Measurements from ENCODE around the gene TGFBR3L. TPM values are rescaled to one million over a fixed set of nuclear protein-coding genes. Genes with fewer than 3 reads are reported as not detected.

The TGFBR3L gene
- total and polyA plus RNA-seq, 3 donors from 2014 or later: 1.2 to 2.2 TPM; not detected in 1

DNA sequence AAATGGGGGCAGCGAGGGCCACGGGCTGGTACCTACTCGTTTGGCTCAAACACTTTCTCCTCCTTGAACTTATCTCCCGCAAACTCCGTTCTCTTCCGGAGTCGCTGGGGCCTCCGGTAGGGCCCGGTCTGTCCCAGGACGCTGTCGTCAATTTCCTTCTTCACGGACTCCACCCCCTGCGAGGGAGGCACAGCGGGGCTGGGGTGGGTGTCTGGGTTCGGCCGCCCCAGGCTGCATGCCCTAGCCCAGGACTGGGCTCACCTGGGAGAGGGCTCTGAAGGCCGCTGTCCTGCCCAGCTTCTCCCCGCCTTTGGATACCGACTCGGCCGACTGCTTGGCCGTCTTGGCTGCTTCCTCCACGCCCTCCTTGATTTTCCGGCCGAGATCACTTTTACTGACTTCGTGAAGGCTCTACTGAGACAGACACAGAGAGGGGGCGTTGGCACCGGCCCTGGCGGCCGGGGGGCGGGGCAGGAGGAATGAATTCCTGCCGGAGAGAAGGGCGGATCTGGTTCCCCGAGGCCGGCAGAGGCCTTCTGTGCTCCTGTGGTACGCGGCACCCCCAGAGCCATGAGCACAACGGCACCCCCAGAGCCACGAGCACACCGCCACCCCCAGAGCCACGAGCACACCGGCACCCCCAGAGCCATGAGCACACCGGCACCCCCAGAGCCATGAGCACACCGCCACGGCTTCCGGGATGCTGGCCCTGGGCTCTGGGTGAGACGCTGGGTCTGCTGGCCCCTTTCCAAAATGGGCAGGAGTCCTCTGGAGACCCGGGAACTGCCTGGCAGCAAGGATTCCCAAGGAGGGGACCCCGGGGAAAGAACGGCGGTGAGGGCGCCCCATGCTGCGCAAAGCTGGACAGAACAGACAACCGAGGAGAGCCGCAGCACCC, 19.4 kb downstream of the TGFBR3L start:
- Histone ChIP-seq H3K4me3 (no peak overlapping the region), H3K27me3 (no peaks in the 10 kb centered on the region), H3K27ac (no peak overlapping the region), H3K9me3 (no peaks in the 10 kb centered on the region), H3K36me3 (ENCODE audit: low read depth, missing control alignments) (no peaks in the 10 kb centered on the region), H3K4me1 (peaks cover 5% of the 10 kb centered on the region)
- intact Hi-C loops (cut with DNase I; ENCODE audit: low total_unique reads): no loop called here
- 87 to 89% methylated on average over 33 to 55 of the region's 55 CpGs for WGBS, 2 donors
- DNase-seq: no peak
- no peak for TF ChIP-seq POLR2A (IDR thresholded peaks at IDR 0.05)
- TF ChIP-seq, protein P1, sequence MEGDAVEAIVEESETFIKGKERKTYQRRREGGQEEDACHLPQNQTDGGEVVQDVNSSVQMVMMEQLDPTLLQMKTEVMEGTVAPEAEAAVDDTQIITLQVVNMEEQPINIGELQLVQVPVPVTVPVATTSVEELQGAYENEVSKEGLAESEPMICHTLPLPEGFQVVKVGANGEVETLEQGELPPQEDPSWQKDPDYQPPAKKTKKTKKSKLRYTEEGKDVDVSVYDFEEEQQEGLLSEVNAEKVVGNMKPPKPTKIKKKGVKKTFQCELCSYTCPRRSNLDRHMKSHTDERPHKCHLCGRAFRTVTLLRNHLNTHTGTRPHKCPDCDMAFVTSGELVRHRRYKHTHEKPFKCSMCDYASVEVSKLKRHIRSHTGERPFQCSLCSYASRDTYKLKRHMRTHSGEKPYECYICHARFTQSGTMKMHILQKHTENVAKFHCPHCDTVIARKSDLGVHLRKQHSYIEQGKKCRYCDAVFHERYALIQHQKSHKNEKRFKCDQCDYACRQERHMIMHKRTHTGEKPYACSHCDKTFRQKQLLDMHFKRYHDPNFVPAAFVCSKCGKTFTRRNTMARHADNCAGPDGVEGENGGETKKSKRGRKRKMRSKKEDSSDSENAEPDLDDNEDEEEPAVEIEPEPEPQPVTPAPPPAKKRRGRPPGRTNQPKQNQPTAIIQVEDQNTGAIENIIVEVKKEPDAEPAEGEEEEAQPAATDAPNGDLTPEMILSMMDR (IDR thresholded peaks at IDR 0.05): no peak

DNA sequence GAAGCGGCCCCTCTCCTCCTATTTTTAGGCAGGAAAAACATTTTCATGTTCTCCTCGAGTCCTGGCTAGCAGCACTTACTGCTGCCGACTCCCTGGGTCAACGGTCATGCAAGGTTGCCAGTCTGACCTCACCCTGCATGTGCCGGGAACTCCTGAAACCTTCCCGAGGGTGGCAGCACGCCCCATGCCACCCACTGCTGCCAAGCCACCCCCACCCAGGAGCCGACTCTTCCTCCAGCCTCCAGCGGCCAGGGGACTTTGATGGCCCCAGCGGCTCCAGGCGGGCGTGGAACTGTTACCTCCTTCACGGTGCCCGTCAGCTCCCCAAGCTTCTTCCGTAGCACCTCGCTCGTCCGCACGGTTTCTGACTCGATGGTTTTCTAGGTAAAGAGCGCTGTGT, 20.1 kb downstream of the TGFBR3L start:
- no peaks in the 10 kb centered on the region for H3K36me3 ChIP-seq (ENCODE audit: low read depth, missing control alignments)
- 82 to 95% methylated on average over 18 to 21 of the region's 21 CpGs for WGBS, 2 donors
- H3K9me3 ChIP-seq: no peaks in the 10 kb centered on the region
- H3K27ac ChIP-seq: no peak overlapping the region
- no peaks in the 10 kb centered on the region for H3K4me1 ChIP-seq
- intact Hi-C loops (cut with DNase I; ENCODE audit: low total_unique reads): no loop called here
- DNase-seq: no peak
- no peaks in the 10 kb centered on the region for H3K27me3 ChIP-seq
- H3K4me3 ChIP-seq: no peak overlapping the region
- TF ChIP-seq POLR2A (IDR thresholded peaks at IDR 0.05): no peak
- TF ChIP-seq, protein P1 (IDR thresholded peaks at IDR 0.05): no peak

DNA sequence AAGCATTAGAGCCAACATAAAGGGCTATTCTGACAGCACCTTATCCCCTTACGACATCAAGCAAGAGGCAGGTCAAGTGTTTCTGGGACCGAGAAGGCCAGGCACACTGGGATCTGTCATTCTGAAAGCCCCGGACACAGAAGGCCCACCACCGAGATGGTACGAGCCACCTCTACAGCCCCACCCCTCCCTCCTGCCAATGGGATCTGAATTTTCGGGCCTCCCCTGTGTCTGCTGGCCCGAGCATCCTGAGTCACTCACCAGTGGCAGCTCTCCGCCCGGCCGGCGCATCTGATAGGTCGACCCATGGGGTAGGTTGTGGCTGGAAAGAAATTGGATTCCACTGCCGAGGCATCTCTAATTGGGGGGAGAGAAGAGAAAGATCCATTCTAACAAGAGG, 26.2 kb downstream of the TGFBR3L start:
- Histone ChIP-seq H3K27me3 (no peaks in the 10 kb centered on the region), H3K9me3 (no peaks in the 10 kb centered on the region), H3K36me3 (ENCODE audit: low read depth, missing control alignments) (no peaks in the 10 kb centered on the region), H3K27ac (no peak overlapping the region), H3K4me3 (no peak overlapping the region), H3K4me1 (peaks cover 7% of the 10 kb centered on the region)
- TF ChIP-seq, protein P1 (IDR thresholded peaks at IDR 0.05): no peak
- TF ChIP-seq POLR2A (IDR thresholded peaks at IDR 0.05): no peak
- intact Hi-C loops (cut with DNase I; ENCODE audit: low total_unique reads): loop anchor here (10.0 kb wide), 1 partner anchor 314 kb away; no protein-coding TSS in a partner anchor
- no peak for DNase-seq
- WGBS, 2 donors: 92 to 95% methylated on average over 11 to 13 of the region's 13 CpGs

DNA sequence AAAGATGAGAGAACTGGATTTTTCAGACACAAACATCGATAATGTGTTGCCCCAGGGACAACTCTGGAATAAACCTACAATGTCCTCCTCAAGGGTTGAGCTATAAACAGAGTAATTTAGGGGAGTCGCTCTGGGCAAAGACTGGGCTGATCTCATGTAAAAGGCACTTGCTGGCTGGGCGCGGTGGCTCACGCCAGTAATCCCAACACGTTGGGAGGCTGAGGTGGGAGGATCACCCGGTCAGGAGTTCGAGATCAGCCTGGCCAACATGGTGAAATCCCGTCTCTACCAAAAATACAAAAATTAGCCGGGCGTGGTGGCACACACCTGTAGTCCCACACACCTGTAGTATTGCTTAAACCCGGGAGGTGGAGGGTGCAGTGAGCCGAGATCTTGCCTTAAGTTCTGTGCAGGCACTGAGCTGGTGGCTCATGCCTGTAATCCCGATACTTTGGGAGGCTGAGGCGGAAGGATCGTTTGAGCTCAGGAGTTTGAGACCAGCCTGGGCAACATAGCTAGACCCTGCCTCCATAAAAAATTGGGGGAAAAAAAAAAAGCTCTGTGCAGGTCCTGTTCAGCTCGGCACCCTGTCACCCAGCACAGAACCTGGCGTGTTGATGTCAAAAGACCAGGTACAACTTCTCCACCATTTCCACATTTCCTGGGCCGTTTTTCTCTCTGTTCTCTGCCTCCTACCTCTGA, 27.4 kb downstream of the TGFBR3L start:
- Histone ChIP-seq H3K9me3 (no peaks in the 10 kb centered on the region), H3K4me1 (peaks cover 7% of the 10 kb centered on the region), H3K27ac (no peak overlapping the region), H3K27me3 (no peaks in the 10 kb centered on the region), H3K36me3 (ENCODE audit: low read depth, missing control alignments) (no peaks in the 10 kb centered on the region), H3K4me3 (peak overlapping the region in 1 of 2 donors; percentile 77)
- intact Hi-C loops (cut with DNase I; ENCODE audit: low total_unique reads): loop anchor here (10.0 kb wide), 1 partner anchor 313 kb away; no protein-coding TSS in a partner anchor
- DNase-seq: no peak
- 74 to 80% methylated on average over 19 of the region's 19 CpGs for WGBS, 2 donors
- TF ChIP-seq, protein P1 (IDR thresholded peaks at IDR 0.05): no peak
- no peak for TF ChIP-seq POLR2A (IDR thresholded peaks at IDR 0.05)

Measured in testis (tissue), 3 donors.